Spleen (tissue), 11 donors: ENCODE results near the gene AGK. TPM values are rescaled to one million over a fixed set of nuclear protein-coding genes. Genes with fewer than 3 reads are reported as not detected.

Experiments
- DNase-seq: peaks from one replicate; pipeline ENCODE4 v3.0.0-alpha.2; 2020
- H3K27ac ChIP-seq, 8 donors: fragments of 200-600 bp; sonication (generic) in 7 of 8; 1 replicate in 4 of 8; 2 replicates in 4 of 8; pipeline versions ENCODE4 v1.5.0 to v1.8.0; 2016 to 2021; ENCODE audit warnings: inconsistent platforms in 4 of 8, mild to moderate bottlenecking in 4 of 8, moderate library complexity in 1 of 8
- H3K27me3 ChIP-seq, 7 donors: fragments of 200-600 bp; sonication (generic) in 6 of 7; replicated peaks in 1 of 7; 1 replicate in 4 of 7; 2 replicates in 3 of 7; pipeline versions ENCODE4 v1.5.0 to v1.8.0; 2016 to 2021; ENCODE audit warnings: inconsistent platforms in 3 of 7, mild to moderate bottlenecking in 1 of 7
- H3K36me3 ChIP-seq, 6 donors: fragments of 200-600 bp; sonication (generic) in 5 of 6; 1 replicate in 4 of 6; 2 replicates in 2 of 6; pipeline versions ENCODE4 v1.5.0 to v1.8.0; 2016 to 2021; ENCODE audit warnings: inconsistent platforms in 2 of 6
- H3K4me1 ChIP-seq, 6 donors: fragments of 200-600 bp; sonication (generic) in 5 of 6; 1 replicate in 3 of 6; 2 replicates in 3 of 6; pipeline versions ENCODE4 v1.5.0 to v1.8.0; 2016 to 2021; ENCODE audit warnings: inconsistent platforms in 3 of 6
- H3K4me3 ChIP-seq, 8 donors: fragments of 200-600 bp; sonication (generic) in 7 of 8; 1 replicate in 4 of 8; 2 replicates in 4 of 8; pipeline versions ENCODE4 v1.5.0 to v1.8.0; 2016 to 2021; ENCODE audit warnings: inconsistent platforms in 4 of 8, mild to moderate bottlenecking in 4 of 8, moderate library complexity in 2 of 8
- H3K9me3 ChIP-seq, 8 donors: fragments of 200-600 bp; sonication (generic) in 7 of 8; 1 replicate in 4 of 8; 2 replicates in 4 of 8; pipeline versions ENCODE4 v1.5.0 to v1.8.0; 2016 to 2021; ENCODE audit warnings: inconsistent platforms in 4 of 8
- POLR2A ChIP-seq, 3 donors: fragments of 450-650 bp; IDR thresholded peaks; one replicate each; pipeline ENCODE4 v1.5.1; 2017; ENCODE audit warnings: antibody characterized with exemption in 3 of 3, mild to moderate bottlenecking in 1 of 3
- POLR2AphosphoS5 ChIP-seq, 3 donors: sonication (generic); formaldehyde crosslinking; IDR thresholded peaks; one replicate each; pipeline ENCODE4 v1.5.1; 2017; ENCODE audit warnings: antibody characterized with exemption in 3 of 3
- WGBS, 5 donors: extraction: QIAGEN DNeasy Blood & Tissue Kit in 3 of 5; methylation state at CpG; one replicate each; pipeline versions ENCODE4 v1.1.5 to v1.1.7; 2013 to 2018; 5-methylcytosine and 5-hydroxymethylcytosine counted together
- intact Hi-C: fragments of 100-400 bp; cut with DNase I; formaldehyde crosslinking; loops from one replicate; pipeline ENCODE4 v1.15.0; 2023; ENCODE audit warnings: low total_unique reads
- polyA plus RNA-seq, 3 donors: library from polyadenylated mRNA; stranded (reverse); fragments of 200-250 nt; gene quantifications; one replicate each; pipeline ENCODE4 v1.2.1, GENCODE V29; 2013
- total RNA-seq, 7 donors: library from RNA; depleted of rRNA in 3 of 7; stranded (reverse); fragments of >200 nt in 3 of 7; fragmentation: NEBNext Ultra II Directional in 4 of 7; extraction: Animal tissue kit (Norgen Biotek cat#: 25700) in 4 of 7; gene quantifications; one replicate each; pipeline versions ENCODE4 v1.1.0 to v1.2.1, GENCODE V29; 2016 to 2021
- TF ChIP-seq, protein P1 (sequence below), 11 experiments: fragments of 200-600 bp in 7 of 11; fragments of 450-650 bp in 4 of 11; sonication (generic) in 4 of 11; IDR thresholded peaks in 8 of 11; conservative IDR thresholded peaks in 3 of 11; 1 replicate in 7 of 11; 2 replicates in 4 of 11; pipeline versions ENCODE4 v1.4.0 to v1.8.0; 2016 to 2021; ENCODE audit warnings: antibody characterized with exemption in 11 of 11, inconsistent platforms in 4 of 11, mild to moderate bottlenecking in 1 of 11
- donor health status: healthy with polysubstance abuse.
- donor health status: DM: no; HTN: no; CAD: no; lungs with moderate emphysema.
- donor health status: DM: no; HTN: no; CAD: no.
- donor health status: Bipolar disorder and iron deficiency.
- donor health status: healthy.
- donor health status: DM: no; HTN: no; CAD: no.
- donor health status: DM: yes; HTN: yes; CAD: no.

The AGK gene
- total and polyA plus RNA-seq, 10 donors = 11.0 to 35.5 (median 24.0) TPM

DNA sequence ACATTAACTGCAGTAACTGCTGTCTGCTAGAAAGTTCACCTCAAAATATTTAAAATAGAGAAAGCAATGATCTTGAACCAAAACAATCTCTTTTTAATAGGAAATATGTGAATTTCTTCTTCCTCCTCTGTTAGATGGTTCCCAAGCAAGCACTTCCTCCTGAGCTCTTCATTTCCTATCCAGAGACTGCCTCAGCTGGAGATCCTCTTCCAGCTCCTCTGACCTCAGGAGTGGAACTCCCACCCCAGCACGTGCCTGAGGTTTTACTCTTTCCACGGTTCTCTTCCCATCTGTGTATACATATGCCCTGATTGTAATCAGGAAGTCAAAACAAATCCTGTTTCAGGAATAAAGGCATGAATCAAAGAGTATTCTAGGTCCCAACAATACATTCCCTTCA, 145.1 kb downstream of the AGK start:
- no peak overlapping the region for H3K4me3 ChIP-seq
- no peaks in the 10 kb centered on the region for H3K9me3 ChIP-seq
- H3K27ac ChIP-seq = peak overlapping the region in 2 of 8 donors; percentile 20 to 44
- intact Hi-C loops = no loop called here
- TF ChIP-seq POLR2AphosphoS5 (IDR thresholded peaks at IDR 0.05) (no peak), POLR2A (IDR thresholded peaks at IDR 0.05) (no peak)
- TF ChIP-seq, protein P1, sequence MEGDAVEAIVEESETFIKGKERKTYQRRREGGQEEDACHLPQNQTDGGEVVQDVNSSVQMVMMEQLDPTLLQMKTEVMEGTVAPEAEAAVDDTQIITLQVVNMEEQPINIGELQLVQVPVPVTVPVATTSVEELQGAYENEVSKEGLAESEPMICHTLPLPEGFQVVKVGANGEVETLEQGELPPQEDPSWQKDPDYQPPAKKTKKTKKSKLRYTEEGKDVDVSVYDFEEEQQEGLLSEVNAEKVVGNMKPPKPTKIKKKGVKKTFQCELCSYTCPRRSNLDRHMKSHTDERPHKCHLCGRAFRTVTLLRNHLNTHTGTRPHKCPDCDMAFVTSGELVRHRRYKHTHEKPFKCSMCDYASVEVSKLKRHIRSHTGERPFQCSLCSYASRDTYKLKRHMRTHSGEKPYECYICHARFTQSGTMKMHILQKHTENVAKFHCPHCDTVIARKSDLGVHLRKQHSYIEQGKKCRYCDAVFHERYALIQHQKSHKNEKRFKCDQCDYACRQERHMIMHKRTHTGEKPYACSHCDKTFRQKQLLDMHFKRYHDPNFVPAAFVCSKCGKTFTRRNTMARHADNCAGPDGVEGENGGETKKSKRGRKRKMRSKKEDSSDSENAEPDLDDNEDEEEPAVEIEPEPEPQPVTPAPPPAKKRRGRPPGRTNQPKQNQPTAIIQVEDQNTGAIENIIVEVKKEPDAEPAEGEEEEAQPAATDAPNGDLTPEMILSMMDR (IDR thresholded peaks at IDR 0.05 in 8 of 11, conservative IDR thresholded peaks at IDR 0.05 in 3 of 11) = no peak
- peaks cover 0 to 3% (median 0%) of the 10 kb centered on the region in 6 donors for H3K36me3 ChIP-seq
- DNase-seq = no peak
- H3K4me1 ChIP-seq = peaks cover 24 to 85% (median 56%) of the 10 kb centered on the region in 6 donors
- H3K27me3 ChIP-seq = no peaks in the 10 kb centered on the region
- 14 to 41% (median 20%) methylated on average over 2 of the region's 2 CpGs for WGBS, 5 donors

DNA sequence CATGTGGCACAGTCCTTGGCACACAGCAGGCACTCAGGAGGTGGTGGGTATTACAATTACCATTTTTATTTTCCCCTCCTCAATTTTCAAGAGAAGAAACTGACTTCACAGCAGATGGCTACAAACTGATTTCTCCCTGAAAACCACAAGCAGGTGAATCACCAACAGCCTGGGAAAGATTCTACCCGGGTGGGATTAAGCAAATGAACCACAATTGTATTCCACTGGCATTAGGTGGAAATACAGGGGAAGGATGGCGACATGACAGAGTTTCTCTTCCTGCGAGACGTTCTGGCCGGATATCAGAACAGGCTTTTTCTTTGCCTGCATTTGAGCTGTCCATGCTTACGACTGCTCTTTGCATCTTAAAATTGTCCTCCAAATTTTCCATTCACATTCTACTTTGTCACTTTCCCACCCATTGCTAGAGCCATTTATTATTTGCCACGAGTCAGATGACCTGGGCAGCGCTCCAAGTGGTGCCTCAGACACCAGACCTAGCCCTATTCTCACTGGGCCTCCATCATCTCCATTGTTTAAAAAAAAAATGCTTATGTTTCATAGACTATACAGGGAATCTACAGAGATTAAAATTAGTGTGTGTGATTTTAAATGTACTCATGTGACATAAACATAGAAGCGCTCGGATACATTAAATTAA, 146.1 kb downstream of the AGK start:
- Histone ChIP-seq H3K27me3 (no peaks in the 10 kb centered on the region), H3K36me3 (peaks cover 0 to 3% (median 0%) of the 10 kb centered on the region in 6 donors), H3K27ac (peak overlapping the region in 1 of 8 donors; percentile 44), H3K4me1 (peaks cover 24 to 87% (median 58%) of the 10 kb centered on the region in 6 donors), H3K9me3 (no peaks in the 10 kb centered on the region), H3K4me3 (no peak overlapping the region)
- DNase-seq = no peak
- whole genome bisulfite sequencing, 5 donors = 67 to 81% (median 76%) methylated on average over 10 of the region's 10 CpGs
- no peak for TF ChIP-seq POLR2AphosphoS5 (IDR thresholded peaks at IDR 0.05)
- TF ChIP-seq, protein P1 (IDR thresholded peaks at IDR 0.05 in 8 of 11, conservative IDR thresholded peaks at IDR 0.05 in 3 of 11) = no peak
- no peak for TF ChIP-seq POLR2A (IDR thresholded peaks at IDR 0.05)
- intact Hi-C loops = no loop called here

DNA sequence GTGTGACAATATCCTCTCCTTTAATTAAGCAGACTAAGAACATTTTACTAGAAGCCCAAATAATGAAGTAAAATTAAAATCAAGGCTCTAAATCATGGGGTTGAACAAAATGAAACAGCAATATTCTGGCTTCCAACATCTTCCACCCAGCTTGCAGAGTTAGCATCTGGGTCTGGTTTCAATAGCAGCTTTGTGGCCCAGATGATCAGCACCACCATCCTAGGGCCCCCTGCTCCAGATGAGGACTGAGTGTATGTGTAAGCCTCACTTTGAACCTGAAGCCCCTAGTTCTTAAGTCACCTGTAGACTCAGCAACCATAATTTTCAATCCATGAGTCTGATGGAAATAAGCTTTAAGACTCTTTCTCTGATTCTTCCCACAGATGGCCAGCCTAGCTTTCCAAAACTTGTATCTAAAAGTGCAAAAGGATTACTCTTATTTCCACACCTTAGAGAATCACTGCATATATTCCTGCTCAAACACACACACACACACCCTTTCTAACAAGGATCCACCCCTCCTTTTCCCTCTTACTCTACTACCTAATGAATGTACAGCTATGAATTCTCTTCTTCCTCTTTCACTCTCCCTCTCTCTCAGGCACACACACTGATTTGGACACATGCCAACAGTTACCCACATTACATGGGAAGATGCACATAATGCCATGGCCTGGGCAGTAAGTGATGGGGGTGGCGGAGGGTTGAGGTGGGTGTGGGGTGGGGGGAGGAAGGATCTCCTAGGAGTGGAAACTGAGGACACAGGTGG, 147.2 kb downstream of the AGK start:
- 44 to 67% (median 60%) methylated on average over 1 of the region's 1 CpG for WGBS, 5 donors
- peak overlapping the region in 2 of 8 donors; percentile 1 to 61 for H3K27ac ChIP-seq
- no peak for DNase-seq
- H3K27me3 ChIP-seq = no peaks in the 10 kb centered on the region
- intact Hi-C loops = no loop called here
- peak overlapping the region in 1 of 8 donors; percentile 7 for H3K4me3 ChIP-seq
- peaks cover 0 to 3% (median 0%) of the 10 kb centered on the region in 6 donors for H3K36me3 ChIP-seq
- H3K9me3 ChIP-seq = no peaks in the 10 kb centered on the region
- no peak for TF ChIP-seq POLR2A (IDR thresholded peaks at IDR 0.05)
- TF ChIP-seq, protein P1 (IDR thresholded peaks at IDR 0.05 in 8 of 11, conservative IDR thresholded peaks at IDR 0.05 in 3 of 11) = no peak
- no peak for TF ChIP-seq POLR2AphosphoS5 (IDR thresholded peaks at IDR 0.05)
- H3K4me1 ChIP-seq = peaks cover 29 to 88% (median 66%) of the 10 kb centered on the region in 6 donors

DNA sequence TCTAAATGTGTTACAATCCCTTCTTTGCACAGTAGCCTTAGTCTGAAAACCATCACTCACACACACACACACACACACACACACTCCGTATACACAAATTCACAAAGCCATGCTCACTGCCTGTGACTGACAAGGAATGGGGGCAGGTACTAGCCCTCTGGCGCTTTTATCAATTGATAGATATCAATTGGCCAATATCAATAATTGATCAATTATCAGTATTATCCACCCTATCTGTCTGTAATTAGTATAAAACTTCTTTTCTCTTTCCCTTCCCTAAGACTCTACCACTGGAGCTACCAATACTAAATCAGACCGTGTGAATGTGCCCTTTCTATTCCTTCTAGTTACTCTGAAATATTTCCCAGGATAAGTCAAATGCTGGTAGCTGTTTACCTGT, 148.7 kb downstream of the AGK start:
- peak overlapping the region in 2 of 8 donors; percentile 19 to 91 for H3K4me3 ChIP-seq

More for the DNA sequence above, 148.7 kb downstream of the AGK start:
- DNase-seq = no peak
- H3K9me3 ChIP-seq = no peaks in the 10 kb centered on the region
- peaks cover 29 to 74% (median 65%) of the 10 kb centered on the region in 6 donors for H3K4me1 ChIP-seq
- TF ChIP-seq, protein P1 (IDR thresholded peaks at IDR 0.05 in 8 of 11, conservative IDR thresholded peaks at IDR 0.05 in 3 of 11) = no peak
- no peak for TF ChIP-seq POLR2AphosphoS5 (IDR thresholded peaks at IDR 0.05)
- no peak for TF ChIP-seq POLR2A (IDR thresholded peaks at IDR 0.05)
- 78 to 89% (median 82%) methylated on average over 3 of the region's 3 CpGs for WGBS, 5 donors
- H3K27ac ChIP-seq = peak overlapping the region in 1 of 8 donors; percentile 96
- intact Hi-C loops = no loop called here
- H3K36me3 ChIP-seq = no peaks in the 10 kb centered on the region
- no peaks in the 10 kb centered on the region for H3K27me3 ChIP-seq
